NOMO-1 (cell line): Measurements from ENCODE around the gene HAGHL.

Experiments used
- DNase-seq, 2 experiments: peaks; one replicate each; lab custom pipeline; 2025; ENCODE audit not compliant: unreplicated experiment in 2 of 2; lab: John Stamatoyannopoulos, UW

HAGHL gene

DNA sequence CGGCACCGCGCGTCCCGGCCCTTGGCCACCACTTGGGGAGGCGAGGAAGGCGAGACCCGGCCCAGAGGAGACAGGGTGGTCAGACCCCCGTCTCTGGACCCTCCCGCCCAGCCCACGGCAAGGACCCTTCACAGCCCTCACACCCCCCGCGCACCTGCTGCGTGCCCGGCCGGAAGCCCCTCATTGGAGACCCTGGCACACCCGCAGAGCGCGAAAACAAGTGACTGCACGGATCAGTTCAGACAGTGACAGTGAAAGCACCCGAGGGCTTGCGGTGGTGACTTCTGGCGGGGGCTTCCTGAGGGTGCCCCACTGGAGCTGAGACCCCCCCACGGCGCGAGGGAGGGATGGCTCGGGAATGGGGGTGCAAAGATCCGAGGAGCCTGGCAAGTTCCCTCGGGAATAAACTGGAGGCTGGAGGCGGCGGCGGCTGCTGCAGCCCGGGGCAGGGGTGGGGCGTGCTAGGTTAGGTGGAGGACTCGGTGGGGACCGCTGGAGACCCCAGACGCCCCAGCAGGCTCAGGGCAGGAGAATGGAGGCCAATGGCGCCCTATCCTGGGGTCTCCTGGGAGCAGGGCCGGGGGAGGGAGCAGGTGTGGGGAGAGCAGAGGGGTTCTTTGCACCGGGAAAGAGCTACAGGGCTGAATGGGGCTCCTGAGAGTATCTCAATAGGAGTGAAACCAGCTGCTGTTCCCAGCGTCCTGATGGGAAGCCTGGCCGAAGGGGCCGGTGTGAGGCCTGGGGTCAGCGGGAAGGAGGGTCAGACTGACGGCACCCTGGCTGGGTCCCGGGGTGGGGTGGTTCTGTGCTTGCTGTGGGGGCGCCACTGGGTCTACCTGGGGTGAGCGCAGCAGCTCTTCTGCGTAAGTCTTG lies 20.5 kb upstream of the HAGHL start:
- no peak for DNase-seq

DNA sequence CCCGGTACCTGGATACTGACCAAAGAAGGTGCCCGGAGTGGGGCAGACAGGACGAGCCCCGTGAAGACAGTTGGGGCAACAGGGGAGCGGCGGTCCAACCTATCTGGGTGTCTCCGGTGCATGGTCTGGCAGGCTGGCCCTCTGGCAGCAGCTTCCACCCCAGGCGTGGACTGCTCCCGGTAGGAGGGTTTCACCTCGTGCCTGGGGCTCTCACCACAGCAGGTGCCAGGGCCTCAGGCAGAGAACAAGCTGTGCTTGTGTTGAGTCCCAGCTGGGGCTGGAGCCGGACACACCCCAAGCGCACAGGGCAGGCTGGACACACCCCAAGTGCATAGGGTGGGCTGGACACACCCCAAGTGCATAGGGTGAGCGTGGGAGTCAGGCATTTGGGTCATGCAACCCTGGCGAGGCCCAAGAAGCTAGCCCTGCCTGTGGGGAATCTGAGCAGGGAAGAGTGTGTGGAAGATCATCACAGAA lies 19.8 kb upstream of the HAGHL start:
- DNase-seq = no peak

DNA sequence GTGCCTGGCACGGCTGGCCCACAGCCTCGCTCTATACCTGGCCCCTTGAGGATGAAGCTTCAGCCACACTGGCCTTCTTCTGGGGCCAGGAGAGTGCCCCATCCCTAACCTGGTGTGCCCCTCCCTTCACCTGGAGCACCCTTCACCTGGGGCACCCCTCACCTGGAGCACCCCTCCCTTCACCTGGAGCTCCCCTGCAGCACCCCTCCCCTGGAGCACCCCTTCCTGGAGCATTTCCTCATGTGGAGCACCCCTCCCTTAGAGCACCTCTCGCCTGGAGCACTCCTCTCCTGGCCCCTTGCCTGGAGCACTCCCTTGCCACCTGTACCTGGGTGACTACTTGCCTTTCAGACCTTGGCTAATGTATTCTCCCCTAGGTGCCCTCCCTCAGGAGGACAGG lies 18.9 kb upstream of the HAGHL start:
- DNase-seq = no peak

DNA sequence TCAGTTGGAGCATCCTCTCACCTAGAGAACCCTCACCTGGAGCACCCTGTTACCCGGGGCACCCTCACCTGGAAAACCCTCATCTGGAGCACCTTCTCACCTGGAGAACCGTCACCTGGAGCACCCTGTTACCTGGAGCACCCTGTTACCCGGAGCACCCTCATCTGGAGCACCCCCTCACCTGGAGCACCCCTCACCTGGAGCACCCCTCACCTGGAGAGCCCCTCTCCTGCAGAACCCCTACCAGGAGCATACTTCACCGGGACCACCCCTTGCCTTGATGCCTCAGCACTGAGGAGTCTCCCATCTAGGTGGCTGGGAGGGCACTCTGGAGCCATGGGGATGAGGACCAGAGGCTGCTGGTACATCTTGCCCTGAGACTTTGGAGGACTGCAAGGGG lies 17.9 kb upstream of the HAGHL start:
- no peak for DNase-seq

DNA sequence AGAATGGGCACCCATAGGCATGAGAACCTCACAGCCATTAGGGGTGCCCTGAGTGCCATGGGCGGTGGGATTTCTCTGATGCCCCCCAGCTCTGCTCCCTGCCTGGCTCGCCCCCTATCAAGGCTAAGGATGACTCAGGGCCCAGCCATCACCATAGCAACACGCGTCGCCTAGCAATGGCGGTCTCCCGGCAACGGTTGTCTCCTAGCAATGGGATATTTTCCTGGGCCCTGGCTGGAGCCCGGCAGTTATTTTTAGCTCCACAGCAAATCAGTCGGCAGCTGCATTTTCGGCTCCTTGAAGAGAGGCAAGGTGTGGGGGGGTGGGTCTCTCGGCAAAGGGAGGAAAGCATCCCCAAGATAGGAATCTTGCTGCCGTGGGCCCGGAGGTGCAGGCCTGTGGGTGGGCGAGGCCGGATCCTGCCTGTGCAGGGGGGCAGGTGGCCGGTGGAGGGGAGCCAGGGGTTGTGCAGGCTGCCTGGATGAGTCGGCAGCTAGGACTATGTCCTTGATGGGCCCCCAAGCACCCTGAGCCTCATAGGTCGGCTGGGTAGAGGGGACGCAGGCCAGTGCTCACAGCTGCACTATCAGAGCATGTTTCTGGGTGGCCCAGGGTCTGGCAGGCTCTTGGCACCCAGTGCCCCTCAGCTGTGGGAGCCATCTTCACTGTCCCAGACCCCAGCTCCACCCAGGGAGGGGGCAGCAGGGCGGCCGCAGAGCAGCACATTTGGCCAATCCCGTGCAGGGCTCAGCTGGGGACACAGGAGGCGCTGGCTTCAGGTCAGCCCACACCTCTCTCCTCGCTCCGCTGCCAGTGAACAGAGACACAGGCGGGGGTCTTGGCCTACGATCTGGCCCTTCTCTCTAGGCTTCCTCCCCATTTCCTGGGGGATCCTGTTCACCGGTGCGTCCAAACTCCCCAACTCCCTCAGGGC lies 17.1 kb upstream of the HAGHL start:
- no peak for DNase-seq

DNA sequence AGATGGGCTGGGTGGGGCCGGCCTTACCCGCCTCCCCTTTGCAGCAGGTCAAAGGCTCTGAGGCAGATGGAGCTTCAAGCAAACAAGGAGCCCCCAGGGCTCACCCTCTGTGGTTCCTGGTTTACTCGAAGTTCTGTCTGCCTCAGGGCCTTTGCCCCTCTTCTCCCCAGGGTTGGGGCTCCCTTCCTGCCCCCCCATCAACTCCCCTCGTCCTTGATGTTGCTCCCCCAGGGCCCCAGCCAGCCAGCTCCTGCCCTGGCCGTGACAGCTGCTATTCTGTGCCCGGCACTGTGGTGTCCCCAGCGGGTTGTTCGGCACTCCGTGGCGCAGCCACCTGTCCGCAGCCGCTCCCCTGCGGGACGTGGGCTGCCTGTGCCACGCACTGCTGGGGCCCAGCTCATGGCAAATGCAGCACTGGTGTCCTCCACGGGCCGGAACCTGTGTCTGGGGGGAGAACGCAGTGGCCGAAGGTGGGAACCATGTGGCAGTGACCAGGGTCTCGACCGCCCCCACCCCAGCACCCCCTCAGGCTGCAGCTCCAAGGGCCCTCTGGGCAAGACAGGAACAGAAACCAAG lies 16.3 kb upstream of the HAGHL start:
- no peak for DNase-seq

DNA sequence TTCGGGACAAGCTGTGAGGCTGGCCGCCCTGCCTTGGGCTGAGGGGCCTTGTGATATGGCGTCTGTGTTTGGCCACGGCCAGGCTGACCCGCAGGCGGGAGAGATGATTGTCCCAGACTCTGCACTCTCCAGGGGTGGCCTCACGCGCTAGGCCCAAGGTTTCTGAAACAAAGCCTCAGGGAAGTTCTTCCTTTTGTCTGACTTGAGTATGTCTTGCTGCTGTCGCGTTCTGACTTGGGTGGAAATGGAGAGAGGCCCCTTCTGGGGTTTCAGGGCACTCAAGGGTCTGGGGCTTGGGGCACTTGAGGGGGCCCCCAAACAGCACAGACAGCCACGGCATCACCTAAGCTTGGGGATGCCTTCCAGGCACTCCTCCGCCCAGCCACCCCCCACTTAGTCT lies 15.8 kb upstream of the HAGHL start:
- DNase-seq = no peak

DNA sequence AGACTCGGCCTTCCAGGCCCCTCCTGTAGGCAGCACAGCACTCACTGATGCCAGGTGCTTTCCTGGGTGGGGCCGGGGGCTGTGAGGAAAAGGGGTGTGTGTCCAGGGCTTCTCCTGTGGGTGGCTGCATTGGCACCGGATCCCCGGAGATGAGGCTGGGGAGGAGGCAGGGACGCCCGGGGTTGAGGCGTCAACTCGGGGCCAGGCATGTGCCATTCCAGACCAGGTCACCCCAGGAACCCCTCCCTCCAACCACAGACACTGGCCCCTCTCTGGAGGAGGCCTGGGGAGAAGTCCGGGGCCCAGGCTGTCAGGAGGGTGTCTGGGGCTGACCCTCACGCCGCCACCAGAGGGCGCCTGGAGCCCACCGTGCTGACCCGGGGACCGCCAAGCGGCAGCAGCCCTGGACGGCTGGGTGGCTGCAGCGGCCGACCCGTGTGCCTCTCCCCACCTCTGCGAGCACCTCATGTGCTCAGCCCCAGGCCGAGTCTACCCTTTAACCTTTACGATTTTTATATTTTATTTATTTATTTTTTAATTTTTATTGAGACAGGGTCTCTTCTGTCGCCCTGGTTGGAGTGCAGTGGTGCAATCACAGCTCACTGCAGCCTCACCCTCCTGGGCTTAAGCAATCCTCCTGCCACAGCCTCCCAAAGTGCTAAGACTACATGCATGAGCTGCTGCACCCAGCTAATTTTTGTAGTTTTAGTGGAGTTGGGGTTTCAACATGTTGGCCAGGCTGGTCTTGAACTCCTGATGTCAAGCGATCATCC lies 15.2 kb upstream of the HAGHL start:
- peak; percentile 62 to 65 for DNase-seq

DNA sequence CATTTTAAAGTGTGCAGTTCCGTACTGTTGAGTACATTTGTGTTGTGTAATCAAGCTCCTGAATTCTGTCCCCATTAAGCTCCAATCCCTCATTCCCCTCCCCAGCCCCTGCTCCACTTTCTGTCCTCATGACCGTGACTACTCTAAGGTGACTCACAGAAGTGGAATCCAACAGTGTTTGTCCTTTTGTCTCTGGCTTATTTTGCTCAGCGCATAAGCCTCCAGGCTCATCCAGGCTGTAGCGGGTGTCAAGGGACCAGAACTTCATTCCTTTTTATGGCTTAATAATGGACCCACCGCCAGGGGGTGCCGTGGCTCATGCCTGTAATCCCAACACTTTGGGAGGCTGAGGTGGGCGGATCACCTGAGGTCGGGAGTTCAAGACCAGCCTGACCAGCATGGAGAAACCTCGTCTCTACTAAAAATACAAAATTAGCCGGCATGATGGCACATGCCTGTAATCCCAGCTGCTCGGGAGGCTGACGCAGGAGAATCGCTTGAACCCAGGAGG lies 14.1 kb upstream of the HAGHL start:
- DNase-seq = peak in 1 of 2 experiments; percentile 17

DNA sequence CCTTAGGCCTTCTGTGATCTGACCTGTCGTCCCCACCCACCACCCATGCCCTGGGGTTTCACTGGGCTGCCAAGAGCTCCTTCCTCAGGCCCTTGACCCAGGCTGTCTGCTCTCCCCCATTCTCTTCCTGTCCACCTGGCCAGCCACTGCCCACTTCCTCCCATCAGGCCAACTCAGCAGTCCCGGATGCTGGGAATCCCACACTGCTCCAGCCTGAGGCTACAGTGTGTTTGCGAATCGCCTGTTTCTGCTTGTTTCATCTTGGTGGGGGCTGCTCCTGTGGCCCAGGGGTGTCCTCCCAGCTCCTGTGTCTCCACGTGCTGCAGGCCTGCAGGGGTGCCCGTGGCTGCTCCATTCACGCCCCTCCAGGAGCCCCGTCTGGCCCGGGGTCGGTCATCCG lies 12.8 kb upstream of the HAGHL start:
- no peak for DNase-seq

DNA sequence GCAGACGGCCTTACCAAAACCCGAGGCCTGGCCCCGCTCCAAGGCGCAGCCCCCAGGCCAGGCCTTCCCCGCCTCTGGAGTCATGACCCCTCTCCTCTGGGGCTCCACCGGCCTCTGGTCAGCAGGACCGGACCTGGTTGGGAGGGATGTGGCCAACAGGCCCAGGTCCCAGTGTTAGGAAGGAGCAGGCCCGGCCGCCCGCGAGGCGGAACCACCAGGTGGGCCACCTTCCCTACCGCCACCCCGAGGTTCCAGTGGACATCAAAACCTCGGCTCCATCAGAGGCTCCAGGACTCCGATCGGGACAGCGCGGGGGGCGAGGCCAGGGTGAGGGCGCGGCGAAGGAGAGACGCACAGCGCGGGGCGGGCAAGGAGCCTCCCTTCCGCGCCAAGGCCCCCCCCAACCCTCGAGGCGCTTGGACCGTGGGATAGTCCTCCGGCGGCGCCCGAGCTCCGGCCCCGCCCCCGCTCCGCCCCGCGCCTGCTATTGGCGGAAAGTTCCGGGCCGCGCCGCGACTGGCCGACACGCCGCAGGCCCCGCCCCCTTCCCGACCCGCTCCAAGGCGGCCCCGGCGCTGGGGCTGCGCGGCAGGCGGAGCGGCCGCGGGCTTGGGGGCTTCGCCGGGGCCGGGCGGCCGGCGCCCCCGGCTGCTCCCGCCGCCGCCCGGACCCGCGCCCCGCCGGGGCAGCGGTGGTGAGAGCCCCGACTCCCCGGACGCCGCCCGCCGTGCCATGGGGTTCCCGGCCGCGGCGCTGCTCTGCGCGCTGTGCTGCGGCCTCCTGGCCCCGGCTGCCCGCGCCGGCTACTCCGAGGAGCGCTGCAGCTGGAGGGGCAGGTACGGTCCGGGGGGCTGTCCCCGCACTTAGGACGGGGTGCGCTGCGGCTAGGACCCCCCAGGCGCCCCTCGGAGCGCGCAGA lies 12.1 kb upstream of the HAGHL start, which contains the start of gene METRN:
TSS of gene METRN (plus strand) at position 561 of the 919 bp plus-strand sequence. CDS start at position 733, 172 bp downstream.
- peak; percentile 78 to 91 for DNase-seq

DNA sequence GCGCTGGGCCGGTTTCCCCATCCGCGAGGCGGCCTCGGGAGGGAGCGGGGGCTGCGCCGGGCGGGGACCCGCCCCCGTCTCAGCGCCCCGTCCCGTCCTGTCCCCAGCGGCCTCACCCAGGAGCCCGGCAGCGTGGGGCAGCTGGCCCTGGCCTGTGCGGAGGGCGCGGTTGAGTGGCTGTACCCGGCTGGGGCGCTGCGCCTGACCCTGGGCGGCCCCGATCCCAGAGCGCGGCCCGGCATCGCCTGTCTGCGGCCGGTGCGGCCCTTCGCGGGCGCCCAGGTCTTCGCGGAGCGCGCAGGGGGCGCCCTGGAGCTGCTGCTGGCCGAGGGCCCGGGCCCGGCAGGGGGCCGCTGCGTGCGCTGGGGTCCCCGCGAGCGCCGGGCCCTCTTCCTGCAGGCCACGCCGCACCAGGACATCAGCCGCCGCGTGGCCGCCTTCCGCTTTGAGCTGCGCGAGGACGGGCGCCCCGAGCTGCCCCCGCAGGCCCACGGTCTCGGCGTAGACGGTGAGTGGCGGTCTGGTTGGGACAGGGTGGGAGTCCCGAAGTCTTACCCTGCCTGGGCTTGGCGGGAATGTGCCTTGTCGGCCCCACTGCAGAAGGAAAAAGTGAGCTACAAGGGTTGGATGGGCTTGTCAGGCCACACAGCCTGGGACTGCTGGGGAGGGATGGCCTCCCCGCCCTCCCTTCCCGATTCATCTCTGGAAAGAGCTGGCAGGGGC lies 11.3 kb upstream of the HAGHL start:
- no peak for DNase-seq

DNA sequence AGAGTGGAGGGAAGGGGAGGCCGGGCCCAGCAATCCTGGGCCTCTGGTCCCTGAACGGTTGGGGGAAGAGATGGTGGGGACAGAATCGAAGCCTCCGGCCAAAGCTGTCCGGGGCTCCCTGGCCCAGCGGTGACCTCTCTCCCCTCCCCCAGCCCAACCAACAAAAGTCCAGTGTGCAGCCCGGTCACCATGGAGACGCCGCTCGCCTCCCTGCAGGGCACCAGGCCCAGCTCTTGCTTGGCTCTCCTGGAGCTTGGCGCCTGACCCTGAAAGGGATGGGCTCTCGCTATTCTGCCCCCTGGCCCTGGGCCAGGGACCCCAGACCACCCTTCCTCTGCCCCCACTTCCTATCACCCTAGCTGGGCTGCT lies 10.7 kb upstream of the HAGHL start:
- DNase-seq = no peak

DNA sequence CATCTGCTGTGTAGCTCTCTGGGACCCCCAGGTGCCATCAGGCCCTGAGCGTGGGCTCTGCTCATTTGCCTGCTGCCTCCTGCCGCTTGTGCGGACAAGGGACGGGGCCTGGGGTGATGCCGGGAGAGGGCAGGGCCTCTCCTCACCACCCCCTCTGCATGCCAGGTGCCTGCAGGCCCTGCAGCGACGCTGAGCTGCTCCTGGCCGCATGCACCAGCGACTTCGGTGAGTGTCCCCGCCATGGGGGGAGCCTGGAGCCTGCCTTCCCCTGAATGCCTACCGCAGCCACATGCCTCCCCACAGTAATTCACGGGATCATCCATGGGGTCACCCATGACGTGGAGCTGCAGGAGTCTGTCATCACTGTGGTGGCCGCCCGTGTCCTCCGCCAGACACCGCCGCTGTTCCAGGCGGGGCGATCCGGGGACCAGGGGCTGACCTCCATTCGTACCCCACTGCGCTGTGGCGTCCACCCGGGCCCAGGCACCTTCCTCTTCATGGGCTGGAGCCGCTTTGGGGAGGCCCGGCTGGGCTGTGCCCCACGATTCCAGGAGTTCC lies 10.1 kb upstream of the HAGHL start:
- no peak for DNase-seq

DNA sequence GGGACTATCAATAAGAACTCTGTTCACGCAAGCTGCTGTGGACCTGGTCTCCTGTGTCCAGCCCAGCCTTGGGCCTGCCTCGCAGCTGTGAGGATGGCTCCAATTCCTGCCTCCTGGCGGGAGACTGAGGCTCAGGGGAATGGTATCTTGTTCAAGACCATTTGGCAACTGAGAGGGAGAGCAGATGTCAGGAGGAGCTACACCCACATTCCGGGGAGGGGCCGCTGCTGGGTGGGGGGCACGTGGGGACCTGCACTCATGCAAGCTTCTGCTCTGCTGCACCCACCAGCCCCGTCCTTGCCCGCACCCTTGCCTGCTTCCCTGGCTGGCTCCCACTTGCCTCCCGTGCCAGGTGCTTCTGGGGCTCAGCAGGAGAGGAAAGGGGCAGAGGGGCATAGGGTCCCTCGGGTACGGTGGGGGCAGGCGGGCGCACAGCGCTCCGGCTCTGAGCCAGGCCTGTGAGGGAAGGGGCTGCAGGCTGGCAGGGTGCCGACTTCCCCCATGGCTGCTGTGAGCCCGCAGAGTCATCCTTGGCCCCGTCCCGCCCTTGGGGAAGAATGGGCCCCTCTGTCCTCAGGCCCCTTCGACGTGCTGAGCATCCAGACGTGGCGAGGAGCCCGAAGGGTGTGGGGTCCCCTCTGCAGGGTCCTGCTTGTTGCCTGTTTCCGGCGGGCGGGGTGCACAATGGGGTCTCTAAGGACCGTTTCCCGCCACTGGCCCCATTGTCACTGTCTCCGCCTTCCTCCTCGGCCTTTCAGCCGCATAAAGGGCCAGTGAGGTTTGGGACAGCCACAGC lies 9.3 kb upstream of the HAGHL start:
- DNase-seq = no peak

DNA sequence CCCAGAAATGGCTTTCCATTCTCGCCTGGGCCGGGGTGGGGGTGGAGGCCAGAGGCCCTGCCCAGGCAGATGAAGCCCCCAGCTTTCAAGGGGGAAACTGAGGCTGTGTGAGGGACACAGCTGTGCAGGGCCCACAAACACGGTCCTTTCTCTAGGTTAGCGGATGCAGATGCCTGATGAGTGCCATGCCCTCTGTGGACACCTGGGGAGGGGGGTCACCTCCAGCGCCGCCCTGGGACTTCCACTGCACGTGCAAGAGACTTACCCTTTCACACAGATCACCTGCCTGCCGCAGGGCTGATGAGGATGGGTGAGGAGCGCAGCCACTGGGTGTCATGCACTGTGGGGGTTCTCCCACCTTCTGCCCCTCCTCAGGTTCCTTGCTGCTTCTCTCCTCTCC lies 8.5 kb upstream of the HAGHL start:
- no peak for DNase-seq

DNA sequence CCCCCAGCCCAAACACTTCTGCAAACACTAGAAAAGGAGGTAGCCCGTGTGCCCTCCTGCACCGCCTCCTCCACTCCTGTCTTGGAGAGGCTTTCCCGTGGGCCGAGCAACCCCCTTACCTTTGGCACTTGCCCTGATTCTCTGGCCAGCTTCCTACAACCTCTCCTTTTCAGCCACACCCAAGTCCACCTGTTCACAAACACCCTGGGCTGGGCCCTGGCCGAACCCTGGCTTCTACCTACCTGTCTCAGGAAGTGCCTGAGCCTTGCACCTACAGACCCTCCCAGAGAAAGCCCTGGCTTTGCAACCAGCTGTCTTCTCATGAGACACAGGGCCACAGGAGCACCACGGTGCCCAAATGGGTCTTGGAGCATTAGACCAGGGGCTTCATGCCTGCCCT lies 8.0 kb upstream of the HAGHL start:
- no peak for DNase-seq
